GOT3 (cell line): Measurements from ENCODE around the gene SPATA7.

ENCODE experiments used
- DNase-seq: peaks from one replicate; lab custom pipeline; 2025; ENCODE audit warnings: mixed read lengths; lab: John Stamatoyannopoulos, UW

The SPATA7 gene

DNA sequence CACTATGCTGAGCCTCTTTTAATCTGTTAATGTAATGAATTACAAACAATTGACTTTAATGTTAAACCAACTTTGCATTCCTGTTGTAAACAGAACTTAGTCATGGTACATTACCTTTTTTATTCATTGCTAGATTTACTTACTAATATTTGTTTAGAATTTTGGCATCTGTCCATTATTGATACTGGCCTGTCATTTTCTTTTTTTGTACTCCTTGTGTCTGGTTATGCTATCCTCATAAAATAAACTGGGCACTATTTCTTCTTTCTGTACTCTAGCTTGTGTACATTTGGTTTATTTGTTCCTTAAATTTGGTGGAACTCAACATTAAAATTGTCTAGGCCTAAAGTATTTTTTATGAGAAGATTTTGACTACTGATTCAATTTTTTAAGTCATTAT lies 32.1 kb downstream of the SPATA7 start:
- DNase-seq = no peak

DNA sequence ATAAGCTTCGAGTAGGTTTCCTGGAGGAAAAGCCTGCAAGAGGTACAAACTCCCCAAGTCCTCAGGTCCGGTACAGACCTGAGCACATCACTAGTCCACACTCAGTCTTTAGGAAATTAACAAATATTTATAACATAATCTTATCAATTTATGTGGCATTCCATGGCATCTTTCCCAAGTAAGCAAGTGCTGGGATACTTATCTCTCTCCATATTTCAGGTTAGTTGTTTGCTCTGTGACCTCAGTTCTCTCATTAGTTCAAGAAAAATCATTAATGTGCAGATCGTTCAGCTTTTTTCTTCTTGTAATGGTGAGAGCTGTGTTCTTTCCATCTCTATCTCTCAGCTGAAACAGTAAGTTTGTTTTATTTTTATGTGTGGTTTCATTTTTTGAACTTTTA lies 34.7 kb downstream of the SPATA7 start:
- no peak for DNase-seq

DNA sequence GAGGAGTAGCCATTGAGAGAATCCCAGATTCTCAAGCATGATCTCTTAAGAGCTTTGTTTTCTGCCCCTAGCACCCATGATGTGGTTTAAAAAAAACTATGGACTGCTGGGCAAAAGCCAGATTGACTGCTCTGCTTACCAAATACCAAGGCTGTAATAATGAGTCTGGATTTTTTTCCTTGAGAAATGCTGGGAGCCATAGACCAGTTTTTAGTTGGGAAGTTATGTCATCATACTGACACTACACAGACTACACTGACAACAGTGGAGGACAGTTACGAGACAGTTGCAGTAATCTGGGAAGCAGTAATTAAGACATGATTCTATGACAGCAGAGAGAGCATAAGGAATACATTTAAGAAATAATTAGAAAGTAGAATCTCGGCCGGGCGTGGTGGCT lies 35.8 kb downstream of the SPATA7 start:
- DNase-seq = no peak

DNA sequence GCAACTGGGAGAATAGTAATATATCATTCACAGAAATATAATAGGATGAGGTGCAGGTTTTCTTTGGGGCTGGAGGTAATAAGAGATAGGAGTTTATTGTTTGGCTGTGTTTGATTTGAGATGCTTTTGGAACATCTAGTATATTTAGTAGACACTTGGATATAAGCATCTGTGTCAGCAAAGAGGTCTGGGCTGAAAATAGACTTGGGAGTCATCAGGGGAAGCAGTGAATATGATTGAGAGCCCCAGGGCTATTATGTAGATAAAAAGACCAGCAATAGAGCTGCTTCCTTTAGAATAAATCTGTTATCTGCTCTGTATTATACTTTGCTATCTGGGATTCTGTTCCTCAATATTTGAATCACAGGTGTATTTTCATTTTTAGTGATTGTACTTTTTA lies 36.6 kb downstream of the SPATA7 start:
- DNase-seq = no peak

DNA sequence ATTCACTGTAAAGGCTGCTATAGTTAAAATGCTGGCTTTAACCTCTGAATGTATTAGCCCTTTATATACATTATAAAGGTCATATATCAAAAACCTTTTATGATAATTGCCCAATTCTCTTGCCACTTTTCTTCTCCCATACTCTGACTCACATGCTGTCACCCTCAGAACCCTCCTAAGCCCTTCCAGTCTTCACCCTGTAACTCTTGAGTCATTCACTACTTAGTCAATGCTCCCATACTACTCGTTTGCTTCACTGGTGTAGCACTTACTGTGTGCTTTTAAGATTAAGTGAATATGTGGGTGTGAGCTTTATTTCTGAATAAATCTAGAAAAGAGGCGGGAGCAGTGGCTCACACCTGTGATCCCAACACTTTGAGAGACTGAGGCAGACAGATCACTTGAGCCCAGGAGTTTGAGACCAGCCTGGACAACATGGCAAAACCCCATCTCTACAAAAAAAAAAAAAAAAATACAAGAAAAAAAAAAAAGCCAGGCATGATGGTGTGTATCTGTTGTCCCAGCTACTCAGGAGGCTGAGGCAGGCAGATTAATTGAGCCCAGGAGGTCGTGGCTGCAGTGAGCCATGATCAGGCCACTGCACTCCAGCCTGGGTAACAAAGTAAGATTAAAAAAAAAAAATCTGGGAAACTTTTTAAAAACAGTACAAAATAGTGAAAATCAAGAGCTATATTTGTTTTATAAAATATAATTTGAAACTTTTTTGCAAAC lies 37.6 kb downstream of the SPATA7 start:
- DNase-seq = no peak

DNA sequence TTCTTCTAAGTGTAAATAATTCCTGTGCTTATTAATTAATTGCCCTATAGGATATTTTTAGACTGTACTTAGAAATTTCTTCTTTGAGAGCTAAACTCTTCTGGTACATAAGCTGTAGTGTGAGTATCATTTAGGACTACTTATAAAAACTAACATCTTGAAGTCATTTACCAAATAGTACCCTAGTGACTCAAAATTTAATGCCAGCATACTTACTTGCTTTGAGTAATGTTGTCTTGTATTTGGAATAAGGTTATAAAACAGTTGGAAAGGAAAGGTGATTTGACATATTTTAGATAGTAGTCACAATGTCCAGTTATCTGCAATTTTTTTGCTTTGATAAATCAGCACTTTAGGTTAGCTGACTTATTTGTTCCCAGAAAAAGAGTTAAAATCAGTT lies 39.1 kb downstream of the SPATA7 start:
- no peak for DNase-seq

DNA sequence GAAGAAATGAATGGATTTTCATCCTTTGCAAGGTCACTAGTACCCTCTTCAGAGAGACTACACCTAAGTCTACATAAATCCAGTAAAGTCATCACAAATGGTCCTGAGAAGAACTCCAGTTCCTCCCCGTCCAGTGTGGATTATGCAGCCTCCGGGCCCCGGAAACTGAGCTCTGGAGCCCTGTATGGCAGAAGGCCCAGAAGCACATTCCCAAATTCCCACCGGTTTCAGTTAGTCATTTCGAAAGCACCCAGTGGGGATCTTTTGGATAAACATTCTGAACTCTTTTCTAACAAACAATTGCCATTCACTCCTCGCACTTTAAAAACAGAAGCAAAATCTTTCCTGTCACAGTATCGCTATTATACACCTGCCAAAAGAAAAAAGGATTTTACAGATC lies 40.8 kb downstream of the SPATA7 start:
- DNase-seq = no peak

DNA sequence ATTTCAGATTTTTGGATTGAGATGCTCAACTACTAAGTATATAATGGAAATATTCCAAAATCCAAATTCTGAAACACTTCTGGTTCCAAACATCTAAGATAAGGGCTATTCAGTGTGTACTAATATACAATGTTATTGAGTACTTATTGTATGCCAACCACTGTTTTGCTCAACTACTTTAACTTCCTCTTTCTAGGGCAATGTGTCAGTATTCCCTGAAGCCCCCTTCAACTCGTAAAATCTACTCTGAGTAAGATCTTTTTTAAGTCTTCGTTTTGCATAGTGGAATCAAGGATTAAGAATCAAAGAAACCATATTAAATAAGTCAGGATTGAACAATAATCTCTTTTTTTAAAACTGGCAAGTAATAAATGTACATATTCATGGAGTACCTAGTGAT lies 45.5 kb downstream of the SPATA7 start:
- DNase-seq = no peak

DNA sequence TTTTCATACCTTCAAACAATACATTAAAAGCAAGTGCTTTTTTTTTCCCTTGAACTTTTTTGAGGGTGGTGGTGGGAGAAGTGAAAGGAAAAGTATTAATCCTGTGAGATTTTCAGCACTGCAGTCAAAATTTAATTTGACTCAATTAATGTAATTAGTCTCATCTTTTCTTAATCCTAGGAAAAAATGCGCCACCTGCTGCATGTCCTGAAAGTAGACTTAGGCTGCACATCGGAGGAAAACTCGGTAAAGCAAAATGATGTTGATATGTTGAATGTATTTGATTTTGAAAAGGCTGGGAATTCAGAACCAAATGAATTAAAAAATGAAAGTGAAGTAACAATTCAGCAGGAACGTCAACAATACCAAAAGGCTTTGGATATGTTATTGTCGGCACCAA lies 52.2 kb downstream of the SPATA7 start:
- no peak for DNase-seq

DNA sequence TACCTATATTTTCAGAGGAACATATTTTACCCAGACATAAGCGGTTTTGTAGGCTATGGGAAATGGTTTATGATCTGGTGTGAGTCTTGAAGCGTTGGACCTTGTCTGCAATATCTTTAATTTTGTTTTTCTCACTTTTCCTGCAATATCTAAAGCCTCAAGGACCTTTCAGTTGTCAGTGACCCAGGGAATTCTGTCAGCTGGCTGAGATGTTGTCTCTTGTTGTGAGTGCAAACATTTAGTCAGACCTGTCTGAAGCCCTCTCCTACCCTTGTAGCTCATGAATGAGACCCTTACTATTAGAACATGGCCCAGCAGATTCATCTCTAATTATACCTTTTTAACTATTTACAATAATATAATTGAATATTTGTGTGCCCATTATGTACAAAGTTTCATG lies 53.6 kb downstream of the SPATA7 start:
- no peak for DNase-seq

DNA sequence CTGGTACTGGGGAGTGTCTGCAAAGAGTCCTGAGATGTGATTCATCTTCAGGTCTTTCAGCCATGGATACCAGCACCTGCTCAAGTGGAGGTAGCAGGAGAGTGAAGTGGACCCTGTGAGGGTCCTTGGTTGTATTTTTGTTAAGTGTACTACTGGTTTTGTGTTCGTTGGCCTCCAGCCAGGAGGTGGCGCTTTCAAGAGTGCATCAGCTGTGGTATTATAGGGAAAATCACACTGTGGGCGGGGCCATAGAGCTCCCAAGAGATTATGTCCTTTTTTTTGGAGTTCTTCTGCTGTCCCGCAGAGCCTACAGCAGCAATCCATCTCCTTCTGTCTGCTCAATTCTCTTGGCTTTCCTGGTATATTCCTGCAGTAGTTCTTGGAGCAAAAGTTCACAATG lies 66.8 kb downstream of the SPATA7 start:
- DNase-seq = no peak

DNA sequence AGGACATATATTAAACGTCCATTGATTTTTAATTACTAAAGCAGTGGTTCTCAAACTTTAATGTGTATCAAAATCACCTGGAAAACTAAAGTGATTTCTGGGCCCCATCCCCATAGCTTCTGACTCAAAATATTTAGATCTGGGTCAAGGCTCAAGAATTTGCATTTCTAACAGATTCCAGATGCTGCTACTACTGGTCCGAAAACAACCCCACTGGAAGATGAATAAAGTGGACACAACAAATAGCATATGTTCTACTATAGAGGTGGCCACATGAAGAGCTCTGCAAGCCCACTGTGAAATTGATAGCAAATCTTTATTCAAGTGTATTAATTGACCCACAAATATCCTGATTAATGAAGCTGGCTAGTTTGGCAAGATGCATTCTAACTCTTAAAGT lies 69.4 kb downstream of the SPATA7 start:
- no peak for DNase-seq

DNA sequence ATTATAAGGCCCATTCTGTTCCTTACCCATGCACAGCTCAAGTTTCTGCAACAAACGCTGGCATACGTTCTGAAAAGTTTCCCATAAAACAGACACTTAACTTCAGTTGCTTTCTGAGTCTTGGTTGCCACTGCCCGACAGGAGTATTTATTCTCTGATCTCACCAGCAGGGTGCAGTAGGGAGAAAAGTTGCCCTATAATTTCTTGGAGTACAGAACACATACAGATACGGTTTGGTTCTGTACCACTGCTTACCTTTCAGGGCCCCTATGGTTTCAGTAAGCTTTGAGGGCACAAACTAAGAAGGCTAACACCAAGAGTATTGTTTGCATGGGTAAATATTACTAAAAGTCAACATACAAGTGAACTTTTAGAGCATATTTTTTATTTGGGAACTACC lies 77.9 kb downstream of the SPATA7 start:
- no peak for DNase-seq

DNA sequence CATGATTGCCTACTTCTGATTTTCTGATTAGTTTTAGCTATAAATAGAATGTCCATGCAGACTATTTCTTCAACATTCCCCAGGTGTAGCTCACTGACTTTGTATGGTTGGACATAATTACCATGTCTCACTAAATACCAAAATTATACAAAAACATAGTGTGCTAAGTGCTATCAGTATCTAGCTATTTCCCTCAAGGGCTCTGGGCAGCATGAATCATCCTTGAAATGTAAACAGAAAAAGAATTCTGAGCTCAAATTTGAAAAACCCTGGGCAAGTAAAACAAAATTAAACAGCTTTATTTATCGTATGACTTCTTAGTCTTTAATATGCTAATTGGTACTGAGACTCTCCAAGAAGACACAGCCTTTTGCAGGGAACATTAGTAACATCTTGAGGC lies 82.9 kb downstream of the SPATA7 start:
- DNase-seq = no peak

DNA sequence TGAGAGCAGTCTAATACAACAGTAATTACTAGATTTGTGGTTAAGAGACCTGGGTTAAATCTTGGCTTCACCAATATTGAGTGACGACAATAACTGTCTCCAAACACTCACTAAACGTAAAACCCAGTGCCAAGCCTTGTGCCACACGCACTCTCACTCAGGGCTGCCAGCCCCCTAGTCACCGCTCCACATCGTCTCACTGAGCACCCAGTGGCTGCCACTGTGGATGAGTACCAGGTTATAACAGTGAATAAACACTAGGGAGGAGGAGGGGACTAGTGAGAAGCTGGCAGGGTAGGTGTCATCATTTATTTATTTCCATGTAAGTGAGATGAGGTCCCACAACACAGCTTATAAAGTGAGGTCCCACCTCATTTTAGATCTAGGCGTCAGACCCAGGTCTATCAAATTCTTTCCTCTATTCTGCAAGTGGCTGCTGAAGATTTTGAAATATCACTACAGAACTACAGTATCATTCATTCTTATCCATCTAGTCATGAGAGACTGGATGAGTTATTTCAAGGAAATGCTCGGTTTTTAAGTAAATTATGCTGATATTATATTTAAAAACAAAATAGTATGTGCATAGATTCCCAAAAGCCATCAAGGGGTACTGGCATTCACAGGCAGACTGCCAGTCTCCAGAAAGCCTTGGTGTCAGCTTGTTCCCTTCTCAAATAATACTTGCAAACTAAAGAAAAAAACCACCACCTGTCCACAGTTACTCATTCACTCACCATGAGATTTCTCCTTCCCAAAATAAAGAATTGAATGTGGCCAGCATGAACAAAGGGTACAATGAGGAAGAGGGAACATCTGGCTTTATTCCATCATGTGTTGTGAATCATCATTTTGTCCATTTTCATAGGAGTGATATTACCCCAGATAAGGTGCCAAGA lies 85.3 kb downstream of the SPATA7 start:
- DNase-seq = no peak

DNA sequence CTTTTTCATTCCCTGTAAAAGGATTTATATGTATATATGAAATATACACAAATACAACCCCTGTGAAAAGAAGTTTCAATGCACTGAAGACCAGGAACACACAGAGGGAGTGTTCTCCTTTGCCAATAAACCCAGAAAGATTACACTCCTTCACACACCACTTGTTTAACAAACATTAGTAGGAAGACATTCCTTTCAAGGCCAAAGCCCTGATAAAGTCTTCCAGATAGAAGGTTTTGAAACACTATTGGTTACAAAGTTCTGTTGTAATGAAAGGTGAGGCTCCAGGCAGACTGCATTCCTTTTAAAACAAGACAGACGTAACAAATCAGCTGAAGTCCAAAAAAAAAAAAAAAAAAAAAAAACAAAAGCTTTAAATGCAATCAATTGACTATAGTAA lies 88.3 kb downstream of the SPATA7 start:
- no peak for DNase-seq

DNA sequence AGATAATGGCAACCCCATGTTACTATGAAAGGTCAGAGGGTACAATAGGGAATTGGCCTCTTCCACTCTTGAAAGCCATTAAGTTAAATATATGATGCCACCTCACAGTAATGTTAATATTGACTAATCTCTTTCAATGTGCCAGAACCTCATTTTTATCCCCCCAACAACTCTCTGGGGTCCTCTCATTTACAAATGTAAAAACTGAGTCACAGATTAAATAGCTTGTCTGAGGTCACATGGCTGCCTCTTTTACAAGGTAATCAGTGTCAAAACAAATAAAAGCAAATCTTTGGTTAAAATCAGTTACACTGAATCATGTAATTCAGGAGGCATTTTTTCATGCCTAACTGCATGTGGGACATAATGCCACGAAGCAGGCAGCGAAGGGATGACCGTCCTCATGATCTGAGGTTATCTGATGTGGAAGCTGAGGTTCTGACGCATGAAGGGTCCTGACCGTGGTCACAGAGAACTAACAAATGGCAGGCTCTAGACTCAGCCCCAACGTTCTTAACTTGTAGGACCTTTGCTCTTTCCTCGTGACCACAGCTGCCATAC lies 90.8 kb downstream of the SPATA7 start:
- DNase-seq = no peak

DNA sequence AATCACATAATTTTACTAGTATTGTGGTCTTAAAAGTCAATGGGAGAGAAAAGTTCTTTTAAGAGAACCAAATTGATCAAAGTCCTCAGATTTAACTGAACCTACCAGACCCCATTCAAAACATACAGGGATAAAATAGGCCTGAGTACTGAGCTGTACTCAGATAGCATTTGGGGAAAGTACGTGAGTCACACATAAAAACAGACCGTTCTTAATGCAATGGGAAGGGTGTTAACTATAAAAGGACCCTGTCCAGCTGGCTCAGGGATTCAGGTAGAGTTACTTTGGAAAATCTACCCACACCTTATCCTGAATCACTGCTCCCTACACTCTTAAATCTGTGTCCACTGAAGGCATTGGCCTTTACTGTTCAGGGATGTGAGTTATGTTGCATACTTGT lies 91.4 kb downstream of the SPATA7 start:
- no peak for DNase-seq

DNA sequence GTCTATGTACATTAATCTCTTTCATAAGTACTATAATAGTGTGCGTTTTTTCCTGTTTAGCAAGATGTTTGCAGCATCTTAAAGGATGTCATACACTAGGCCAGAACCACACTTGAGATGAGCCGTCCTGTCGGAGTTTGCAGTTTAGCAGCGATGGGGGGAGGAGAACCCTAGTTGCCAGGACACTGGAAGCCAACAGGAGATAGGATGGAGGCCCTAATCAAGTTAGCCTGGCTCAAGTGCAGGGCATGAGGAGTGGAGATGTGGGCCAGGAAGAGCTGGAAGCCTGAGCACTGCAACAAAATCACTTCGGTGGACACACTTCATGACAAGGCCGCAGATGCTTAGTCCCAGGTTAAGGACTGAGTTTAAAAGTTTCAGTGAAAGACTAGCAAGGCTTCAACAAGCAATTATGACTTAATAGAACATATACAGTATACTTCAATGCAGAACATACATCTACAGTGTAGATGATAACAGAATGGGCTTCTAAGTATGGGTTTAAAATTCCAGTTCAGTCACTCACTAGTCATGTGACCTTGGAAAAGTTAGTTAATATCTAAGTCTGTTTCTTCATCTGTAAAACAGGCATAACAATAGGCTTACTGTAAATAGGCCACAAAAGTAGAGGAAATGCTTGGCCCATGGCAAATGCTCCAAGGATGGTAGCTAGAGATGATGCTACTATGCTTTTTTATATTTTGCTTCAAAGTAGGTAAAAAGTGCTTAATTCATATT lies 92.2 kb downstream of the SPATA7 start:
- no peak for DNase-seq

DNA sequence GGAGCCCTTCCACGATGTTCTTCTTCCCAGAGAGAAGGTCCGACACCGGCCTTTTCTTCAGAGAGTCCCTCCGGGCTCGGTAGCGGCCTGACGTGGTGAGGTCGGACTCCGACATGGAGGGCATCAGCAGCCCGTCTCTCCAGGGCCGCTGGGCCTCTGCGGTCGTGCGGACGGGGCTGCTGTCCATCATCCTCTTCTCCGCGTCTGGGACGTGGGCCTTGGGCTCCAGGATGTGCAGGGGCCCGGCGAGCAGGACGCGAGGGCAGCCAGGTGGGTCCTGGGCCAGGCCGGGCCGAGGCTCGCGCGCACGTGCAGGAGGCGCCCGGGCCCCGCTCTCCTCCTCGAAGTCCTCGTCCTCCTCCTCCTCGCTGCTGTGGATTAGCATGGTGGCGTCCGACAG lies 93.5 kb downstream of the SPATA7 start:
- no peak for DNase-seq

DNA sequence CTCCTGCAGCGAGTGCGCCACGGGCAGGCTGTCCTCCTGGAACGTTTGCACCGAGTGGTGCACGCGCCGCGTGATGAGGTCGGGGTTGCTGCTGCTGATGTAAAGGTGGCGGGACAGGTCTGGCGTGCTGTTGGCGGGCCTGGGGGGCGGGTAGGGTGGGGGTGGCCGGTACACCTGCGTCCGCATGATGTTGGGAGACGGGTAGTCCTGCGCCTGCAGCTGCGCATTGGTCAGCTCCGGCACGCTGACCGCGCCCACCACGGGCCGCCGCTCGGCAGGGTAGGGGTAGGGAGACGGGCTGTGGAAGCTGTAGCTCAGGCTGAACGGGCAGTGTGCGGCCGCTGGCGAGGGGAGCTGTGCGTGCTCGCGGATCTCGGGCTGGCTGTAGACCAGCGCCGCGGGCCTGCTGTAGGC lies 94.1 kb downstream of the SPATA7 start:
- DNase-seq = no peak

DNA sequence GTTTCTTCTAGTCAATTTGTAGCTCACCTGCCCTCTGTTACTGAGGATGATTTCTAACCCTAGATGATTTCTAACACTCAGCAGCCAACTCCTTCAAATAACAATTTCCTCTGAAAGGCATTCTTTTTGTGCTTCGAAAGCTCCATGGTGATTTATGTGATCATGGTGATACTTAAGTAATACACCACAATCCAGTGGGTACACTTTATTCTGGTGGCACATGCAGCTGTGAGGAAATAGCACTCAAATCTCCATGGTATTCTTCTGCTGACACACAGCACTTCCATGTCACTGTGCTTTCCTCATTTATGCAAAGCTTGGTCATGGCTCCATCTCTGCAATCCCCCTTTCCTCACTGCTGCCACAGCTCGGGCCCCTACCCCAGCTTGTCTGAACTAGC lies 95.6 kb downstream of the SPATA7 start:
- DNase-seq = no peak

DNA sequence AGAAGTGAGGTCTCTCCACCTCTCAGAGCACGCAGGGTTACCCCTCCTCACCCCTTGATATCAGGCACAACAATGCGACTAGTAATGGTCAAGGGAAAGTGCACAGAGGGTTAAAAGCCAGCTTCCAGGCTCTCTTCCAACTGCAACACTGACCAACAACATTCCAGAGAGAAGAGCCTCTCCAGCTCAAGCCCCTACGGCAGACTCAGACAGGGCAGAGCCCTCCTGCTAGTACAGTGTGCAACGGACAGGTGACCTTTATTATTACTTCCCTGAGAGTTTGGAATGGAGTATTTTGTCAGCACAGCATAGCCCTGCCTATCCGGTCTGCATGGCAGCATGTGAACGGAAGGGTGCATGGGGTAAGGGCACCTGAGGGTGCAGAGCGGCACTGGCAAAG lies 96.3 kb downstream of the SPATA7 start:
- DNase-seq = no peak
